PC-9 (cell line): Measurements from ENCODE around the gene SH3GL2. TPM values are rescaled to one million over a fixed set of nuclear protein-coding genes. Genes with fewer than 3 reads are reported as not detected.
"Not testable (repeated sequence)": the region's sequence is repeated elsewhere in the genome, so short reads cannot be mapped to it uniquely, and the experiment has no call there.

Experiments
- BruUV-seq: library from RNA; stranded (reverse); fragments of 400-500 nt; replicated peaks from 2 replicates; lab custom pipeline; 2021; lab: Mats Ljungman, UMichigan
- CTCF ChIA-PET: fragments of 300-600 bp; sonication (Branson Sonifier 250); formaldehyde crosslinking; loops from one replicate; lab custom pipeline; 2022; ENCODE audit warnings: antibody characterized with exemption; lab: Charles Lee
- POLR2A ChIA-PET: fragments of 300-600 bp; sonication (Branson Sonifier 250); formaldehyde crosslinking; loops from one replicate; lab custom pipeline; 2022; ENCODE audit warnings: antibody characterized with exemption; ENCODE audit not compliant: unreplicated experiment; lab: Charles Lee
- DNase-seq, 2 experiments: peaks; one replicate each; pipeline versions ENCODE4 v3.0.0 to v3.0.0-alpha.2; 2015 to 2022; ENCODE audit warnings: mixed read lengths in 1 of 2
- H2AFZ ChIP-seq: fragments of 200-600 bp; sonication (generic); 2 replicates; pipeline ENCODE4 v1.8.1; 2017; ENCODE audit warnings: antibody characterized with exemption
- H3F3A ChIP-seq: fragments of 200-600 bp; sonication (generic); 2 replicates; pipeline ENCODE4 v1.8.1; 2017; ENCODE audit warnings: antibody characterized with exemption, mild to moderate bottlenecking, low read depth; ENCODE audit not compliant: insufficient read depth
- H3K27ac ChIP-seq: fragments of 200-600 bp; sonication (generic); 2 replicates; pipeline ENCODE4 v1.6.1; 2016; ENCODE audit warnings: mixed run types
- H3K27me3 ChIP-seq: fragments of 200-600 bp; sonication (generic); 2 replicates; pipeline ENCODE4 v1.6.1; 2016; ENCODE audit warnings: low read depth, mixed run types; ENCODE audit not compliant: insufficient read depth
- H3K36me3 ChIP-seq: fragments of 200-600 bp; sonication (generic); 2 replicates; pipeline ENCODE4 v1.6.1; 2016; ENCODE audit warnings: low read depth, mixed run types
- H3K4me1 ChIP-seq: fragments of 200-600 bp; sonication (generic); replicated peaks from 2 replicates; pipeline ENCODE4 v1.6.1; 2016; ENCODE audit warnings: mixed run types; ENCODE audit not compliant: insufficient read depth
- H3K4me2 ChIP-seq: fragments of 200-600 bp; sonication (generic); 2 replicates; pipeline ENCODE4 v1.6.1; 2017; ENCODE audit warnings: mixed run types
- H3K4me3 ChIP-seq: fragments of 200-600 bp; sonication (generic); 2 replicates; pipeline ENCODE4 v1.6.1; 2016; ENCODE audit warnings: mixed run types
- H3K79me2 ChIP-seq: fragments of 200-600 bp; sonication (generic); 2 replicates; pipeline ENCODE4 v1.6.1; 2017; ENCODE audit warnings: low read depth, mixed run types
- H3K9me2 ChIP-seq: fragments of 200-600 bp; sonication (generic); 2 replicates; pipeline ENCODE4 v1.8.1; 2017; ENCODE audit warnings: mild to moderate bottlenecking; ENCODE audit not compliant: insufficient read depth
- H3K9me3 ChIP-seq: fragments of 200-600 bp; sonication (generic); 2 replicates; pipeline ENCODE4 v1.8.1; 2016; ENCODE audit warnings: low read depth; ENCODE audit not compliant: insufficient read depth
- H4K20me1 ChIP-seq: fragments of 200-600 bp; sonication (generic); 2 replicates; pipeline ENCODE4 v1.8.1; 2017; ENCODE audit not compliant: insufficient read depth
- CTCF ChIP-seq: fragments of 200-600 bp; sonication (generic); conservative IDR thresholded peaks from 2 replicates; pipeline ENCODE4 v1.6.1; 2017; ENCODE audit warnings: mixed run types, antibody characterized with exemption, mild to moderate bottlenecking, moderate library complexity
- EZH2 ChIP-seq: fragments of 200-600 bp; sonication (generic); IDR thresholded peaks from 2 replicates; pipeline ENCODE4 v1.8.0; 2017; ENCODE audit warnings: antibody characterized with exemption, low read depth
- intact Hi-C: fragments of 100-400 bp; cut with micrococcal nuclease; formaldehyde crosslinking; loops from one replicate; pipeline ENCODE4 v1.10.0; 2022; ENCODE audit not compliant: unreplicated experiment
- total RNA-seq: library from RNA; stranded (reverse); gene quantifications from 2 replicates; pipeline ENCODE4 v1.2.3, GENCODE V29; 2021

SH3GL2 gene
- total RNA-seq, 1 experiment from 2014 or later = not detected

GRCh38 chr9:17764306-17764705, 185.4 kb downstream of the SH3GL2 start:
- Histone ChIP-seq H3K79me2 (no peaks in the 10 kb centered on the region), H3F3A (no peaks in the 10 kb centered on the region), H3K9me2 (no peaks in the 10 kb centered on the region), H3K4me2 (no peak overlapping the region), H4K20me1 (no peaks in the 10 kb centered on the region), H3K36me3 (no peaks in the 10 kb centered on the region), H3K4me3 (no peak overlapping the region), H3K9me3 (no peaks in the 10 kb centered on the region), H3K27ac (no peak overlapping the region), H2AFZ (no peak overlapping the region), H3K27me3 (peaks cover 12% of the 10 kb centered on the region; the same call in 1 of the 2 replicates), H3K4me1 (no peaks in the 10 kb centered on the region)
- no peak for DNase-seq
- intact Hi-C loops = no loop called here
- no peak for TF ChIP-seq EZH2
- TF ChIP-seq CTCF = no peak
- ChIA-PET POLR2A (no interaction called here), CTCF (no interaction called here)
- no TSS peak for BruUV-seq

- H2AFZ ChIP-seq, H3F3A ChIP-seq, CTCF ChIA-PET, DNase-seq, H3K36me3 ChIP-seq, BruUV-seq, H3K27ac ChIP-seq, H3K4me1 ChIP-seq, H3K4me3 ChIP-seq, POLR2A ChIA-PET, H3K4me2 ChIP-seq, H3K79me2 ChIP-seq, intact Hi-C loops, H3K9me2 ChIP-seq, H4K20me1 ChIP-seq, H3K9me3 ChIP-seq: not testable (repeated sequence)
- peaks cover 12% of the 10 kb centered on the region; the same call in 1 of the 2 replicates for H3K27me3 ChIP-seq
Observed at GRCh38 chr9:17765131-17765530, 186.3 kb downstream of the SH3GL2 start.

GRCh38 chr9:17772223-17772622, 193.4 kb downstream of the SH3GL2 start:
- ChIA-PET CTCF (no interaction called here), POLR2A (no interaction called here)
- BruUV-seq = no TSS peak
- H4K20me1 ChIP-seq = no peaks in the 10 kb centered on the region
- H3K4me3 ChIP-seq = no peak overlapping the region
- no peaks in the 10 kb centered on the region for H3K79me2 ChIP-seq
- DNase-seq = no peak
- TF ChIP-seq EZH2 (no peak), CTCF (no peak)
- no peak overlapping the region for H3K4me2 ChIP-seq
- no peak overlapping the region for H3K27ac ChIP-seq
- H3K27me3 ChIP-seq = no peaks in the 10 kb centered on the region
- no peaks in the 10 kb centered on the region for H3K4me1 ChIP-seq
- no peaks in the 10 kb centered on the region for H3F3A ChIP-seq
- H3K9me3 ChIP-seq = no peaks in the 10 kb centered on the region
- H3K36me3 ChIP-seq = no peaks in the 10 kb centered on the region
- H3K9me2 ChIP-seq = no peaks in the 10 kb centered on the region
- intact Hi-C loops = no loop called here
- H2AFZ ChIP-seq = no peak overlapping the region

- no peaks in the 10 kb centered on the region for H4K20me1 ChIP-seq
- H3K4me3 ChIP-seq = no peak overlapping the region
- intact Hi-C loops = no loop called here
- H3K27ac ChIP-seq = no peak overlapping the region
- no peaks in the 10 kb centered on the region for H3F3A ChIP-seq
- POLR2A ChIA-PET = no interaction called here
- BruUV-seq = no TSS peak
- no peak overlapping the region for H2AFZ ChIP-seq
- no peaks in the 10 kb centered on the region for H3K9me2 ChIP-seq
- H3K4me2 ChIP-seq = no peak overlapping the region
- CTCF ChIA-PET = no interaction called here
- H3K9me3 ChIP-seq = no peaks in the 10 kb centered on the region
- no peak for DNase-seq
- H3K4me1 ChIP-seq = no peaks in the 10 kb centered on the region
- H3K27me3 ChIP-seq = no peaks in the 10 kb centered on the region
- no peak for TF ChIP-seq CTCF
- TF ChIP-seq EZH2 = no peak
- H3K36me3 ChIP-seq = no peaks in the 10 kb centered on the region
- H3K79me2 ChIP-seq = no peaks in the 10 kb centered on the region
Observed at GRCh38 chr9:17775656-17776055, 196.8 kb downstream of the SH3GL2 start.
